ENCODE results near the gene HOXB13. TPM values are rescaled to one million over a fixed set of nuclear protein-coding genes. Genes with fewer than 3 reads are reported as not detected.

HOXB13 gene
- total and polyA plus RNA-seq, 9 donors: 0.38 TPM; not detected in 8

DNA sequence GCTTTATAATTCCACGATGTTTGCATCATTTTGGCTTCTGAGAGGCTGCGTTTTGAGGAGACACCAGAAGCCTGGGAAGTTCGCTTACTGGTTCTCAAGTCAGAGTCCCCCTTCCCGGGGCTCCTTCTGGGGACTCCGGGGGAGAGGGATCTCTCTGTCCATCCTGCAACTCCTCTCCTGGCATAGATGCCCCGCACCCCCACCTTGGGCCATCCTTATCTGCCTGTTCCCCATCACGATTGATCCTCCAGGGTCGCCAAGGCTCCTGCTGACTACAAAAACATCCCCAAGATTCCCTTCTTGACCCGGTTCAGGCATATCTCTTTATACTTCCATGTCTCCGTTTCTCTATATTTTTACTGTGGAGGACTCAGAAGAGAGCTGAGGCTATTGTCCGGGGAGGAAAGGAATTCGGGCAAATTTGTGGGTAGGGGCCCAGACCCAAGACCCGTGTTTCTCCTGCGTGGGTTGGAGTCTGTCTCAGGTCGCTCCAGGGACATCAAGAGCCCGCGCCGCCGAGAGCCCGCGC is 18.4 kb upstream of the HOXB13 start:
- H3K9me3 ChIP-seq: no peaks in the 10 kb centered on the region
- DNase-seq: no peak
- no peaks in the 10 kb centered on the region for H3K27me3 ChIP-seq
- TF ChIP-seq, protein P1, sequence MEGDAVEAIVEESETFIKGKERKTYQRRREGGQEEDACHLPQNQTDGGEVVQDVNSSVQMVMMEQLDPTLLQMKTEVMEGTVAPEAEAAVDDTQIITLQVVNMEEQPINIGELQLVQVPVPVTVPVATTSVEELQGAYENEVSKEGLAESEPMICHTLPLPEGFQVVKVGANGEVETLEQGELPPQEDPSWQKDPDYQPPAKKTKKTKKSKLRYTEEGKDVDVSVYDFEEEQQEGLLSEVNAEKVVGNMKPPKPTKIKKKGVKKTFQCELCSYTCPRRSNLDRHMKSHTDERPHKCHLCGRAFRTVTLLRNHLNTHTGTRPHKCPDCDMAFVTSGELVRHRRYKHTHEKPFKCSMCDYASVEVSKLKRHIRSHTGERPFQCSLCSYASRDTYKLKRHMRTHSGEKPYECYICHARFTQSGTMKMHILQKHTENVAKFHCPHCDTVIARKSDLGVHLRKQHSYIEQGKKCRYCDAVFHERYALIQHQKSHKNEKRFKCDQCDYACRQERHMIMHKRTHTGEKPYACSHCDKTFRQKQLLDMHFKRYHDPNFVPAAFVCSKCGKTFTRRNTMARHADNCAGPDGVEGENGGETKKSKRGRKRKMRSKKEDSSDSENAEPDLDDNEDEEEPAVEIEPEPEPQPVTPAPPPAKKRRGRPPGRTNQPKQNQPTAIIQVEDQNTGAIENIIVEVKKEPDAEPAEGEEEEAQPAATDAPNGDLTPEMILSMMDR (IDR thresholded peaks at IDR 0.05): no peak
- no peak for TF ChIP-seq POLR2A (IDR thresholded peaks at IDR 0.05)
- TF ChIP-seq EP300 (IDR thresholded peaks at IDR 0.05): no peak
- no peak overlapping the region for H3K27ac ChIP-seq
- H3K4me3 ChIP-seq: no peak overlapping the region
- intact Hi-C loops (cut with DNase I): no loop called here
- no peaks in the 10 kb centered on the region for H3K36me3 ChIP-seq
- WGBS, 3 donors: 2 to 7% (median 4%) methylated on average over 21 of the region's 21 CpGs
- H3K4me1 ChIP-seq (ENCODE audit: insufficient read depth): no peaks in the 10 kb centered on the region

DNA sequence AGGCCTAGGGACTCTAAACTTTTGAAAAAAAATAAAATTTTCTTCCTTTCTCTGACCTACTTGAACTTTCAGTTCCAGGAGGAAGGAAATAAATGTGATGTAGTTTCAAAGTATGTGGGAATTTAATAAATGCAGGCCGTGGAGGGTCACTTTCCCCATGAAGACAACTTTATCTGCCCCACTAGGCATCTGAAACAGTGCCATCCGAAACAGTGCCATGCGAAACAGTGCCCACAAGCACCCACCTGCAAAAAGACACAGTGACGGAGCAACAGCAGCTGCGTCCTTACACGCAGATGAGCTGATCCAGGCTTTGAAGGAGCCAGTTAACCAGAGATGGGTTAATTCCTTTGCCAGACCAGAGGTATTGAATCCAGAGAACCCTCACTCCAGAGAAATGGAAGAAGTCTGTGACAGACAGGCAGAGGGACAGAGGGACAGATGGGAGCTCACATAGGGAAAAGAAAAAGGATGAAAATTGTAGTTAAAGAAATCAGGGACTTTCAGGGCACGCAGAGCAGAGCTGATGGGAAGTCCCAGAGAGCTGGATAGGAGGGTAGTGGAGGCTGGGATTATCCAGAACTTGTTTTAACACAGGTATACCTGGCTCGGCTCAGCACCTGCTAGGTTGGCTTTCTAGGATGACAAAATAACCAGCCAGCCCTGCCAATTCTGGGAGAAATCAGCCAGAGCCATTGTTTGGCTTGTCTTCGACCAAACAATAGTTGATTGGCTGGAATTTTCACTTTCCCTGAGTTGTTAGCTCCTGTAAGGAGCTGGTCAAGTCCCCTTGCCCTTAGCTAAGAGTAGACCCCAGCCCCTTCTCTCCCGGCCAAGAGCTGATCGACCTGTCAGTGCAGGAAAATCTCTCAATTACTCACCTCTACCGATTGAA is 17.1 kb upstream of the HOXB13 start:
- Histone ChIP-seq H3K4me3 (no peak overlapping the region), H3K4me1 (ENCODE audit: insufficient read depth) (no peaks in the 10 kb centered on the region), H3K9me3 (no peaks in the 10 kb centered on the region), H3K27me3 (no peaks in the 10 kb centered on the region), H3K36me3 (no peaks in the 10 kb centered on the region), H3K27ac (no peak overlapping the region)
- DNase-seq: no peak
- intact Hi-C loops (cut with DNase I): no loop called here
- WGBS, 3 donors: 13 to 15% (median 14%) methylated on average over 12 of the region's 12 CpGs
- no peak for TF ChIP-seq POLR2A (IDR thresholded peaks at IDR 0.05)
- TF ChIP-seq EP300 (IDR thresholded peaks at IDR 0.05): no peak
- TF ChIP-seq, protein P1 (IDR thresholded peaks at IDR 0.05): no peak

DNA sequence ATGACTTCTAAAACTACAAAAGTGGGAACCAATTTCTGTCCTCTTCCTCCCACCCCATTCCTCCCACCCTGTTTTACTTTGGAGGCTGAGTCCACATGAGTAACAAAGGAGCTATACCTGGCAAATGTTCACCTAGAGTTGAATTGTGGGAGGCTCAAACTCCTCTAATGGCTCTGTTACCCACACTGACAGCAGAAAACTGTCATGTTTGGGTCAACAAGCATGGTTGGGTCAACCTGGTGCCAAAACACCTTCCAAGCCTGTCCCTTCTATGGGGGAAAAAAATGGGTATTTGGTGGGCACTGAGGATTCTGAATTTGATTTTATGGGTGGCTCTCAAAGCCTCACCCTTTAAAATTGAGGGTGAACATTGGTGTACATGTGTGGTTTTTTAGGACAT is 12.0 kb upstream of the HOXB13 start:
- H3K27me3 ChIP-seq: no peaks in the 10 kb centered on the region
- H3K9me3 ChIP-seq: no peaks in the 10 kb centered on the region
- no peak for DNase-seq
- H3K36me3 ChIP-seq: no peaks in the 10 kb centered on the region
- no peak for TF ChIP-seq EP300 (IDR thresholded peaks at IDR 0.05)
- TF ChIP-seq, protein P1 (IDR thresholded peaks at IDR 0.05): no peak
- TF ChIP-seq POLR2A (IDR thresholded peaks at IDR 0.05): no peak
- no peak overlapping the region for H3K4me3 ChIP-seq
- no peak overlapping the region for H3K27ac ChIP-seq
- intact Hi-C loops (cut with DNase I): no loop called here
- no peaks in the 10 kb centered on the region for H3K4me1 ChIP-seq (ENCODE audit: insufficient read depth)

DNA sequence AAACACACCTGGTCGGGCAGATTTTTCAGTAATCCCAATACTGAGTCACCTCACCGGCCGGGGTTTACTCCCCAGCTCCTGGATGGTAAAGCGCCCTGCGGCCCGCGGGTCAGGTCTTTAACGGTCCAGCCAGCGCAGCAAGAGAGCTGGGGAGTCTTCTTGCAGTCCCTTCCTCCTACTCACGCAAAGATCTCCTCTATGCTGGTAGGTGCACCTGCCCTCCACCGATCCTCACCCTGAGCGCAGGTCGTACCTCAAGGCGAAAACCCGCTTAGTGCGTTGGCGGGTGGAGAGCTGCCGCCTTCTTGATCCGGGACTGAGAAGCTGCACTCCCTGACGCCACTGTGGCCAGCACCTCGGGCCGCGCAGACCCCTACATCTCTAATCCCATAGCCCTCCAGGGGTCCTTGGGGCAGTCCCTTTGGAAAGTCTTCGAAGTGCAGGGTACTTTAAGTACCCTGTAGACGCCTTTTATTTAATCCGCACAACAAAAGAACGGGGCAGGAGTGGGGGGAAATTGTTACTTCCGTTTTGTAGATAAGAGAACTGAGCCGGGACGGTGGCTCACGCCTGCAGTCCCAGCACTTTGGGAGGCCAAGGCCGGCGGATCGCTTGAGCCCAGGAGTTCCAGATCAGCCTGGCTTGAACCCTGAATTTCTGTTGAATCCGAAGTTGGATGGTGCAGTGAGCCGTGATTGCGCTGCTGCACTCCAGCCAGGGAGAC is 10.4 kb upstream of the HOXB13 start:
- Histone ChIP-seq H3K9me3 (no peaks in the 10 kb centered on the region), H3K27ac (no peak overlapping the region), H3K27me3 (no peaks in the 10 kb centered on the region), H3K4me3 (no peak overlapping the region), H3K4me1 (ENCODE audit: insufficient read depth) (no peaks in the 10 kb centered on the region), H3K36me3 (no peaks in the 10 kb centered on the region)
- WGBS, 3 donors: 1 to 2% (median 2%) methylated on average over 36 to 37 of the region's 37 CpGs
- intact Hi-C loops (cut with DNase I): no loop called here
- DNase-seq: no peak
- TF ChIP-seq POLR2A (IDR thresholded peaks at IDR 0.05) (no peak), EP300 (IDR thresholded peaks at IDR 0.05) (no peak)
- TF ChIP-seq, protein P1 (IDR thresholded peaks at IDR 0.05): no peak
